Adrenal gland (tissue), 5 donors: ENCODE data around the gene RBM34.

ENCODE experiments used
- POLR2A ChIP-seq, 2 donors: fragments of 450-650 bp; IDR thresholded peaks; one replicate each; pipeline ENCODE4 v1.6.1; 2017; ENCODE audit warnings: antibody characterized with exemption in 2 of 2, mild to moderate bottlenecking in 2 of 2, moderate library complexity in 1 of 2
- TF ChIP-seq, protein P1 (sequence below), 6 experiments: fragments of 450-650 bp in 4 of 6; fragments of 200-600 bp in 2 of 6; sonication (generic) in 1 of 6; IDR thresholded peaks; 1 replicate in 5 of 6; 2 replicates in 1 of 6; pipeline versions ENCODE4 v1.5.1 to v1.8.0; 2016 to 2021; ENCODE audit warnings: antibody characterized with exemption in 6 of 6, mild to moderate bottlenecking in 2 of 6, moderate library complexity in 1 of 6
- donor health status: DM: no; HTN: no; CAD: no.

DNA sequence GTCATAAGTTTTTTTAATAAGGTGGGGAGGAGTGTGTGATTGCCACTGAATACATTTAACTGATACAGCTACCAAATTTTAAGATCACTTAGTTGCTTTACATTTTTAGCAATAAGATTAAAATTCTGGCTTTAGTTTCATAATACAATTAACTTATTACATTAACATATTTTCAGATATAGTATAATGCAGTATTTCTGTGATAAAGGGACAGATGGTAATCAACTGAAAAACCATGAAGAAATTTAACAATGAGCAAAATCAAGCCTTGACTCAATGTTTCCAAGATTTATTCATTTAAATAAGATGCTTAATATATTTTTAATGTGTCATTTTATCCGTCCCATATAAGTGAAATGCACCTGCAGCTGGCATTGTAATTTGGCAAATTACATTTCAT, 36.4 kb downstream of the RBM34 start:
- TF ChIP-seq, protein P1, sequence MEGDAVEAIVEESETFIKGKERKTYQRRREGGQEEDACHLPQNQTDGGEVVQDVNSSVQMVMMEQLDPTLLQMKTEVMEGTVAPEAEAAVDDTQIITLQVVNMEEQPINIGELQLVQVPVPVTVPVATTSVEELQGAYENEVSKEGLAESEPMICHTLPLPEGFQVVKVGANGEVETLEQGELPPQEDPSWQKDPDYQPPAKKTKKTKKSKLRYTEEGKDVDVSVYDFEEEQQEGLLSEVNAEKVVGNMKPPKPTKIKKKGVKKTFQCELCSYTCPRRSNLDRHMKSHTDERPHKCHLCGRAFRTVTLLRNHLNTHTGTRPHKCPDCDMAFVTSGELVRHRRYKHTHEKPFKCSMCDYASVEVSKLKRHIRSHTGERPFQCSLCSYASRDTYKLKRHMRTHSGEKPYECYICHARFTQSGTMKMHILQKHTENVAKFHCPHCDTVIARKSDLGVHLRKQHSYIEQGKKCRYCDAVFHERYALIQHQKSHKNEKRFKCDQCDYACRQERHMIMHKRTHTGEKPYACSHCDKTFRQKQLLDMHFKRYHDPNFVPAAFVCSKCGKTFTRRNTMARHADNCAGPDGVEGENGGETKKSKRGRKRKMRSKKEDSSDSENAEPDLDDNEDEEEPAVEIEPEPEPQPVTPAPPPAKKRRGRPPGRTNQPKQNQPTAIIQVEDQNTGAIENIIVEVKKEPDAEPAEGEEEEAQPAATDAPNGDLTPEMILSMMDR (IDR thresholded peaks at IDR 0.05) = no peak
- TF ChIP-seq POLR2A (IDR thresholded peaks at IDR 0.05) = no peak
